Activated naive CD4-positive, alpha-beta T cell (primary cell): ENCODE measurements around the gene FOXJ1.
"Not testable (repeated sequence)": the region's sequence is repeated elsewhere in the genome, so short reads cannot be mapped to it uniquely, and the experiment has no call there.

Experiments used
- DNase-seq, 4 experiments: peaks; one replicate each; lab custom pipeline; 2025; lab: John Stamatoyannopoulos, UW

FOXJ1 gene

GRCh38 chr17:76141212-76142038 lies at the start of gene FOXJ1:
FOXJ1 (minus strand) TSS chr17:76141245; CDS start chr17:76140395, 850 bp downstream.
- DNase-seq, result peak; percentile 66 to 85 (median 76)

GRCh38 chr17:76189741-76190140 lies 48.7 kb upstream of the FOXJ1 start:
- DNase-seq, result no peak

- DNase-seq, result no peak
Observed at GRCh38 chr17:76189247-76189646, 48.2 kb upstream of the FOXJ1 start.

GRCh38 chr17:76188213-76189016 lies 47.4 kb upstream of the FOXJ1 start:
- DNase-seq, result no peak

- DNase-seq, result not testable (repeated sequence)
Observed at GRCh38 chr17:76186774-76187173, 45.7 kb upstream of the FOXJ1 start.

GRCh38 chr17:76184290-76184689 lies 43.2 kb upstream of the FOXJ1 start:
- DNase-seq, result no peak

- DNase-seq, result peak; percentile 89 to 96 (median 93)
Observed at GRCh38 chr17:76182016-76182764, 41.1 kb upstream of the FOXJ1 start.

GRCh38 chr17:76179496-76180467 lies 38.7 kb upstream of the FOXJ1 start:
- no peak for DNase-seq

- DNase-seq, result no peak
Observed at GRCh38 chr17:76178124-76178523, 37.1 kb upstream of the FOXJ1 start.

- DNase-seq, result no peak
Observed at GRCh38 chr17:76176701-76177574, 35.9 kb upstream of the FOXJ1 start.

GRCh38 chr17:76174037-76174436 lies 33.0 kb upstream of the FOXJ1 start:
- DNase-seq, result no peak

- DNase-seq, result no peak
Observed at GRCh38 chr17:76173474-76173873, 32.4 kb upstream of the FOXJ1 start.

- no peak for DNase-seq
Observed at GRCh38 chr17:76171706-76172105, 30.7 kb upstream of the FOXJ1 start.

- no peak for DNase-seq
Observed at GRCh38 chr17:76170114-76170513, 29.1 kb upstream of the FOXJ1 start.

GRCh38 chr17:76166906-76167305 lies 25.9 kb upstream of the FOXJ1 start:
- DNase-seq, result no peak

- no peak for DNase-seq
Observed at GRCh38 chr17:76166168-76166567, 25.1 kb upstream of the FOXJ1 start.

GRCh38 chr17:76164331-76164730 lies 23.3 kb upstream of the FOXJ1 start:
- DNase-seq, result no peak

GRCh38 chr17:76163919-76164318 lies 22.9 kb upstream of the FOXJ1 start:
- no peak for DNase-seq

- no peak for DNase-seq
Observed at GRCh38 chr17:76161619-76162266, 20.7 kb upstream of the FOXJ1 start.
